GM08714 (cell line): ENCODE results near the gene BCL2L11.

Source experiments
- H3K4me3 ChIP-seq: fragments of 200-500 bp; sonication (Bioruptor generic); 2 replicates; pipeline ENCODE4 v1.5.1; 2014; ENCODE audit warnings: mild to moderate bottlenecking, low read length, inconsistent platforms
- ZNF274 ChIP-seq: IDR thresholded peaks from 2 replicates; pipeline ENCODE4 v1.6.1; 2012; ENCODE audit warnings: mild to moderate bottlenecking, low read depth, low read length

Gene BCL2L11

DNA sequence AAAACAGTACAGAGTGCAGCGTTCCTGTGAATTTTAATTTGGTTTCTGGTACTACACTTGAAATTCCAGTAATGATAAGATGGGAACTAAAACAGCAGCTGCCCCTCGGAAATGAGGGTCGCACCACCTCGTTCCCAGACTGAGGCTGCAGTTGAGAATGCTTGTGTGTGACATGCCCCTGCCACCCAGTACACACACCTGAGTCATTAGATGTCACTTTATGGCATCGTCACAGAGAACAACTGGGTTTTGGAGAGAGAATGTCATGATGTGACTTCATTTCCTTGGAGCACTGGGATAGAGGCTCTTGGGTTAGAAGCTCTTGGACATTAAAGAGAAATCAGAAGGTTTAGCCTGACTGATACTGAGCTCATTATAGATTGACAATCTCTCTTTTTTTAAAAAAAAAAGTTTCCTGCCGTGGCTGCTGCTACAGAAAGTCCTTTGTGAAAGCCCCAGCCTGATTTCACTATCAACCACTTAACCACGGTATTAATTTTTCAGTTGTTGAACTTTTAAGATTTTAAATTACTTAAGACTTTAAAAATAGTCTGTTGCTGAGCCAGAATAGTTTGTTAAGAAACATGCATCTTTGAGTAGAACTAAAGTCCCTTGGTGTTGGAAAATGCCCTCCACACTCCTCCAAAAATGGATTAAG lies 24.5 kb downstream of the BCL2L11 start:
- no peak overlapping the region for H3K4me3 ChIP-seq
- TF ChIP-seq ZNF274, result no peak

- TF ChIP-seq ZNF274, result no peak
- no peak overlapping the region for H3K4me3 ChIP-seq
Observed at GRCh38 chr2:111145951-111146350, 25.2 kb downstream of the BCL2L11 start.

- TF ChIP-seq ZNF274, result no peak
- H3K4me3 ChIP-seq, result no peak overlapping the region
Observed at GRCh38 chr2:111148225-111148873, 27.6 kb downstream of the BCL2L11 start.

DNA sequence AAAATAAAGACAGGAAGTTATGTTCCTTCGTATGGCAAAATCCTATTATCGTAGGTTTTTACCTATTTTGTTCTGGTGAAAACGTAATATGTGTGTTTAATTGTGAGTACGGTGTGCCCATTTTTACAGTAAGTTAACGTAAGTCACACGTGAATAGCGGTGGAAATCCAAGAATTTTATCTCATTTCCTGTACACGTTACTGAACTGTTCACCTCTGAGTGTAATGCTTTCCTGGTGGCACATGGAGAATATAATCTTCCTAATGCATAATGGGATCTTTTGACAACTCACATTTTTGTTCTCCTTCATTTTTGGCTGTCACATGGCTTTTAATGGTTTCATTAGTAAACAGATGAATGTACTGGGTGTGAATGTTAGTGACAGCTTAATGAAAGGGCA lies 28.2 kb downstream of the BCL2L11 start:
- TF ChIP-seq ZNF274, result no peak
- no peak overlapping the region for H3K4me3 ChIP-seq

DNA sequence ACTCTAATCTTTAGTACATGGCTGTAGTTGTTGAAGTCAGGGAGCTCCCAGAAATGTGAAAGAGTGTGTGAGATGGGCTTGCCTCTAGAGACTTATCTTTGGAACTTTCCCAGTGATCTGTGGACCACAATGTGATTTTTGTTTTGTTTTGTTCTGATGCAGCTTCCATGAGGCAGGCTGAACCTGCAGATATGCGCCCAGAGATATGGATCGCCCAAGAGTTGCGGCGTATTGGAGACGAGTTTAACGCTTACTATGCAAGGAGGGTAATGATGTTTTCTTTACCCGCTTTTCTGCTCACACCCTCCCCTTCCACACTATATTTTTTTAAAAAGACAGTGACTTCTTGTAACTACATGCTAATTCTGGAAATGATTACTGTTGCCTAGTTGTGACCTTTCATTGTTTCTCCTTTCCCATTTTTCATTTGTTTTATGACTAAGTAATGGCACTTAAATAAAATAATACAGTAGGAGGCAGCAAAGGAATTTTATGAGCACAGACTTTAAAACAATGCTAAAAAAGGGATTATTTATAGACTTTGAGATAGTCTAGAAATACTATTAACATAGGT lies 29.3 kb downstream of the BCL2L11 start:
- no peak overlapping the region for H3K4me3 ChIP-seq

GRCh38 chr2:111154758-111155157 lies 34.0 kb downstream of the BCL2L11 start:
- no peak overlapping the region for H3K4me3 ChIP-seq

More for the DNA sequence above, 29.3 kb downstream of the BCL2L11 start:
- TF ChIP-seq ZNF274, result no peak

DNA sequence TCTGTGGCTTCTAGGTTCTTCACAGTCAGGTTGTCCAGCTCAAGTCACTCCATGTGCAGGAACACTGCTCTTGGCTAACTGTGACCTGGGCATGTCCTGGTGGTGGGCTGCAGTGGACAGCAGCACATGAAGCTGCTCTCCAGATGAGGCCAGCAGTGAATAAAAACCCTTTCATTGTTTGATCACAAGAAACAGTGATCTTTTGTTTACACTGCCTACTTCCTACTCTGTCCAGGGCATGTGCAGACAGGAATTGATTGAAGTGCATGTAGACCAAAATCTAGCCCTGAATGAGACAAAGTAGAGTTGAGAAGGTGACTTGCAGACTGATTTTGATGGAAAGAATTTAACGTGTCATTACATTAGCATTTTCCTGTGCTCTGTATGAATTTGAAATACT lies 34.9 kb downstream of the BCL2L11 start:
- no peak overlapping the region for H3K4me3 ChIP-seq
- TF ChIP-seq ZNF274, result no peak

More at GRCh38 chr2:111154758-111155157, 34.0 kb downstream of the BCL2L11 start:
- no peak for TF ChIP-seq ZNF274

GRCh38 chr2:111156529-111156928 lies 35.8 kb downstream of the BCL2L11 start:
- no peak overlapping the region for H3K4me3 ChIP-seq
- no peak for TF ChIP-seq ZNF274

DNA sequence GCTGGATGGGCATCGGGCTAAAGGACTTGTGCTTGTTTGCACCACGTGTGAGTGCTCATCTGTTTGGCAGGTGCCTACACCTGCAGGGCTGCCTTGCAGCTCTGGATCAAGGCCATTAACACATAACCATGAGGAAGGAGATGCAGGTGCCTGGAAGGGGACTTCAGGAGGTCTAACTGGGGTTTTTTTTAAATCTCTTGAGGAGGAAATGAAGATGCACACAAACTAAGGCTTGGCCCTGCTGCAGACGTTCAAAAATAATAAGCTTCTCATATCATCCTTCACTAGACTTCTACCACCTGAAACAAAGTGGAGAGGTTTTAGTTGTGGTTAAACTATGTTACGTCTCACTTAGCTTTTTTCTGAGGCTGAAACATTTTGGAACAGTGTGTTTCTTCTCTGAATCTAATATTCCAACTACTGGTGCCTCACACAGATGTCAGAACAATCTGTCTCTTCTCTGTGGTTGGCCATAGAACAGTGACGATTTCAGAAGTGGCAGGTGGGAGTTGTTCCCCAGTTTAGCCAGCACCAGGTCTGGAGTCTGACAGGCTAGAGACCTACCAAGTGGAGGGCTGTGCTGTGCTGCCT lies 36.5 kb downstream of the BCL2L11 start:
- TF ChIP-seq ZNF274, result no peak
- H3K4me3 ChIP-seq, result no peak overlapping the region

DNA sequence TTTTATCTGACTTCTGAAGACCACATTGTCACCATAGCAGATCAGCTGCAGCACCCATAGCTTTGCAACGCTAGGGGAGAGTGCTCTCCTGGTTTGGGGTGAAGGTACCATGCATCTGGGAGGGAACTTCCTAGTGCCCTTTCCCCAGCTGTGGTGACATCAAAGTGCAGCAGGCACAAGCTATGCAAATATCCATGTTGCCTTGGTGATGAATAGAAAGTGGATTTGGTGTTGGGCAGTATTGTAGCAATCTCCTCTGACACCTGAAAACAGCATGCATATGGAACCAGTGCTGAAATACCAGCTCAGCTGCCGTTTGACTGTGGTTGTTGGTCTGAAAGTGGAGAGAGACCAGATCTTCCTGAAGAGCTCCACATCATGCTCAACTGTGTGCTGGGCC lies 37.1 kb downstream of the BCL2L11 start:
- no peak overlapping the region; the same call in 1 of the 2 replicates for H3K4me3 ChIP-seq
- TF ChIP-seq ZNF274, result no peak

DNA sequence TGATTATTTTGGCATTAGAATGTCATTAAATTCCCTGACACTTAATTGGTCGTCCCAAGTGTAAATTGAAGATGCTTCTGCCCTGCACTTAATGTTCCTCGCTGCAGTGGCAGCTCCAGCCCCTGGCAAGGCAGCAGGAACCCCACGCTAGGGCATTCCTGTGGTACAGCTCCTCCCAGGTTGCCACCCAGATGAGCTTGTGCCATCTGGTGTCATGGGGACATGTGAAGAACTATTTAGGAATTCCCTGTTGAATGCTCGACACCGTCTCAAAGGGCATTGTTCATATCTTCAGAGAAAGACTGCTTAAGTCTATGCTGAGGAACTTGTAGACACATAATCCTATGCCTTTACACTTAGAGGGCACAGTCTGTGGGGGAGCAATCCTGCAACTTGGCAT lies 38.9 kb downstream of the BCL2L11 start:
- H3K4me3 ChIP-seq, result no peak overlapping the region
- no peak for TF ChIP-seq ZNF274

DNA sequence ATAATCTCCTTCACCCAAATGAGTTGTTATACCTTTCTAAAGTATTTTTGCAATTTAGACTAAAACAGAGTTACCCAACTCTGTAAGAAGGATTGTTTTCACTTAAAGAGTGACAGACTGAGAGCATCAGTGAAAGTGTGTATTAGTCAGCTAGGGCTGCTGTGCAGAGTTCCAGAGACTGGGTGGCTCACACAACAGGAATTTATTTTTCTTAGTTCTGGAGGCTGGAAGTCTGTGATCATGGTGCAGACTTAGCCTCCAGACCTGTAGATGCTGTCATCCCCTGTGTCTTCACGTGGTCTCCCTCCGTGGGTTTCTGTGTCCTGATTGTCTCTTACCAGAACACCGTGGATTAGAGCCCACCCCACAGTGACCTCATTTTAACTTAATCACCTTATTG lies 40.0 kb downstream of the BCL2L11 start:
- no peak overlapping the region for H3K4me3 ChIP-seq

DNA sequence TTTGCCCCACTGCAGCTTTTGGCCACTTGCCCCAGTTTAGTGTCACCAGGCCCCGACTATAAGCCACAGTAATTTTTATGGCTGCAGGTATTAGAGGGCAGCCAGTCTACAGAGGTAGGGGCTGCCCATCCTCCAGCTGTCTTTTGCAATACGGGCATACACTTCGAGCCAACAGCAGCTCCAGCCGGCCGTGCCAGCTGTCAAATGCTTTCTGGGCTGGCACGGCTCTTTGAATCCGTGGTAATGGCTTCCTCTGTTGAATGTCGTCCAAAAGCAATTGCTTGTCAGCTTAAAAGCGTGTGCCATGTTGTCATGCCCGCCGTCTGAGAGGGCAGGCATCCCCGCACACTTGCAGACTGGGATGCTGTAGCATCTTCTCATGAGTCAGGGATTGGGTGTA lies 41.3 kb downstream of the BCL2L11 start:
- no peak overlapping the region for H3K4me3 ChIP-seq
- no peak for TF ChIP-seq ZNF274

More for the DNA sequence above, 40.0 kb downstream of the BCL2L11 start:
- no peak for TF ChIP-seq ZNF274

GRCh38 chr2:111162718-111163331 lies 42.1 kb downstream of the BCL2L11 start:
- no peak for TF ChIP-seq ZNF274

More at GRCh38 chr2:111162718-111163331, 42.1 kb downstream of the BCL2L11 start:
- H3K4me3 ChIP-seq, result no peak overlapping the region
